Suprapubic skin (tissue), 4 donors: ENCODE results near the gene CUEDC2.

Source experiments
- EP300 ChIP-seq: sonication (generic); formaldehyde crosslinking; IDR thresholded peaks from one replicate; pipeline ENCODE4 v1.6.1; 2017; ENCODE audit warnings: antibody characterized with exemption
- POLR2A ChIP-seq, 2 donors: fragments of 450-650 bp; IDR thresholded peaks; one replicate each; pipeline ENCODE4 v1.6.1; 2017; ENCODE audit warnings: antibody characterized with exemption in 2 of 2, mild to moderate bottlenecking in 2 of 2, moderate library complexity in 2 of 2
- POLR2AphosphoS5 ChIP-seq, 3 donors: sonication (generic); formaldehyde crosslinking; IDR thresholded peaks; one replicate each; pipeline ENCODE4 v1.6.1; 2017; ENCODE audit warnings: antibody characterized with exemption in 3 of 3
- TF ChIP-seq, protein P1 (sequence below), 2 donors: fragments of 200-600 bp in 1 of 2; fragments of 450-650 bp in 1 of 2; sonication (generic) in 1 of 2; IDR thresholded peaks; one replicate each; pipeline ENCODE4 v1.5.1; 2016 to 2019; ENCODE audit warnings: antibody characterized with exemption in 2 of 2, mild to moderate bottlenecking in 1 of 2, moderate library complexity in 1 of 2

GRCh38 chr10:102418622-102419268, 13.6 kb downstream of the CUEDC2 start, which contains the start of gene PSD:
- TF ChIP-seq, protein P1, sequence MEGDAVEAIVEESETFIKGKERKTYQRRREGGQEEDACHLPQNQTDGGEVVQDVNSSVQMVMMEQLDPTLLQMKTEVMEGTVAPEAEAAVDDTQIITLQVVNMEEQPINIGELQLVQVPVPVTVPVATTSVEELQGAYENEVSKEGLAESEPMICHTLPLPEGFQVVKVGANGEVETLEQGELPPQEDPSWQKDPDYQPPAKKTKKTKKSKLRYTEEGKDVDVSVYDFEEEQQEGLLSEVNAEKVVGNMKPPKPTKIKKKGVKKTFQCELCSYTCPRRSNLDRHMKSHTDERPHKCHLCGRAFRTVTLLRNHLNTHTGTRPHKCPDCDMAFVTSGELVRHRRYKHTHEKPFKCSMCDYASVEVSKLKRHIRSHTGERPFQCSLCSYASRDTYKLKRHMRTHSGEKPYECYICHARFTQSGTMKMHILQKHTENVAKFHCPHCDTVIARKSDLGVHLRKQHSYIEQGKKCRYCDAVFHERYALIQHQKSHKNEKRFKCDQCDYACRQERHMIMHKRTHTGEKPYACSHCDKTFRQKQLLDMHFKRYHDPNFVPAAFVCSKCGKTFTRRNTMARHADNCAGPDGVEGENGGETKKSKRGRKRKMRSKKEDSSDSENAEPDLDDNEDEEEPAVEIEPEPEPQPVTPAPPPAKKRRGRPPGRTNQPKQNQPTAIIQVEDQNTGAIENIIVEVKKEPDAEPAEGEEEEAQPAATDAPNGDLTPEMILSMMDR (IDR thresholded peaks at IDR 0.05) = no peak
- TF ChIP-seq POLR2A (IDR thresholded peaks at IDR 0.05) = no peak
- TF ChIP-seq POLR2AphosphoS5 (IDR thresholded peaks at IDR 0.05) = no peak
- no peak for TF ChIP-seq EP300
